Ascending aorta (tissue), 2 donors: ENCODE measurements around the gene OR2A25. TPM values are rescaled to one million over a fixed set of nuclear protein-coding genes. Genes with fewer than 3 reads are reported as not detected.

ENCODE experiments used
- DNase-seq, 2 donors: peaks; one replicate each; pipeline ENCODE4 v3.0.0-alpha.2; 2019; ENCODE audit warnings: low spot score in 2 of 2
- H3K27ac ChIP-seq, 2 donors: fragments of 200-600 bp; sonication (generic); one replicate each; pipeline ENCODE4 v1.5.1; 2016 to 2017; ENCODE audit warnings: mild to moderate bottlenecking in 1 of 2
- H3K27me3 ChIP-seq: fragments of 200-600 bp; sonication (generic); one replicate; pipeline ENCODE4 v1.5.1; 2017
- H3K36me3 ChIP-seq, 2 donors: fragments of 200-600 bp; sonication (generic); one replicate each; pipeline ENCODE4 v1.5.1; 2016
- H3K4me1 ChIP-seq, 2 donors: fragments of 200-600 bp; sonication (generic); one replicate each; pipeline ENCODE4 v1.5.1; 2016 to 2017; ENCODE audit warnings: mild to moderate bottlenecking in 1 of 2
- H3K4me3 ChIP-seq, 2 donors: fragments of 200-600 bp; sonication (generic); one replicate each; pipeline ENCODE4 v1.5.1; 2016 to 2017; ENCODE audit warnings: mild to moderate bottlenecking in 1 of 2
- H3K9me3 ChIP-seq, 2 donors: fragments of 200-600 bp; sonication (generic); one replicate each; pipeline ENCODE4 v1.5.1; 2016
- CTCF ChIP-seq, 3 experiments: fragments of 200-600 bp in 2 of 3; fragments of 450-650 bp in 1 of 3; sonication (generic) in 2 of 3; IDR thresholded peaks; one replicate each; pipeline ENCODE4 v1.5.1; 2016 to 2019; ENCODE audit warnings: antibody characterized with exemption in 3 of 3, mild to moderate bottlenecking in 1 of 3, moderate library complexity in 1 of 3
- intact Hi-C: fragments of 100-400 bp; cut with DNase I; formaldehyde crosslinking; loops from one replicate; pipeline ENCODE4 v1.15.1; 2023
- total RNA-seq: library from RNA; depleted of rRNA; stranded (reverse); fragments of >200 nt; gene quantifications from one replicate; pipeline ENCODE4 v1.1.0, GENCODE V29; 2016

The OR2A25 gene
- not detected for total RNA-seq

GRCh38 chr7:144069511-144069910 lies at the start of gene OR2A25:
TSS of gene OR2A25 (plus strand) at chr7:144069811. CDS start at chr7:144074220, 4,409 bp downstream.
- intact Hi-C loops = no loop called here
- no peak for TF ChIP-seq CTCF (IDR thresholded peaks at IDR 0.05)
- H3K27ac ChIP-seq = no peak within 1 kb of the TSS

GRCh38 chr7:144020340-144020739 lies 49.3 kb upstream of the OR2A25 start:
- H3K4me1 ChIP-seq = no peaks in the 10 kb centered on the region
- no peak for DNase-seq
- no peaks in the 10 kb centered on the region for H3K9me3 ChIP-seq
- intact Hi-C loops = no loop called here
- H3K27me3 ChIP-seq = no peaks in the 10 kb centered on the region
- no peak for TF ChIP-seq CTCF (IDR thresholded peaks at IDR 0.05)
- no peak overlapping the region for H3K4me3 ChIP-seq
- no peak overlapping the region for H3K27ac ChIP-seq
- H3K36me3 ChIP-seq = no peaks in the 10 kb centered on the region

More at GRCh38 chr7:144069511-144069910, at the start of gene OR2A25:
- H3K4me3 ChIP-seq = no peak within 1 kb of the TSS
- H3K36me3 ChIP-seq = no peaks in the 10 kb centered on the region
- DNase-seq = no peak
- no peaks in the 10 kb centered on the region for H3K9me3 ChIP-seq
- no peaks in the 10 kb centered on the region for H3K27me3 ChIP-seq
- no peaks in the 10 kb centered on the region for H3K4me1 ChIP-seq

GRCh38 chr7:144022169-144022568 lies 47.4 kb upstream of the OR2A25 start:
- Histone ChIP-seq H3K27me3 (no peaks in the 10 kb centered on the region), H3K4me1 (no peaks in the 10 kb centered on the region), H3K9me3 (no peaks in the 10 kb centered on the region), H3K36me3 (no peaks in the 10 kb centered on the region), H3K4me3 (no peak overlapping the region), H3K27ac (no peak overlapping the region)
- DNase-seq = no peak
- no peak for TF ChIP-seq CTCF (IDR thresholded peaks at IDR 0.05)
- intact Hi-C loops = no loop called here

- DNase-seq = no peak
- intact Hi-C loops = no loop called here
- no peaks in the 10 kb centered on the region for H3K36me3 ChIP-seq
- no peaks in the 10 kb centered on the region for H3K27me3 ChIP-seq
- no peak overlapping the region for H3K4me3 ChIP-seq
- H3K9me3 ChIP-seq = no peaks in the 10 kb centered on the region
- no peaks in the 10 kb centered on the region for H3K4me1 ChIP-seq
- H3K27ac ChIP-seq = no peak overlapping the region
- TF ChIP-seq CTCF (IDR thresholded peaks at IDR 0.05) = no peak
Measured at GRCh38 chr7:144023171-144023827, 46.3 kb upstream of the OR2A25 start.

- intact Hi-C loops = no loop called here
- no peaks in the 10 kb centered on the region for H3K4me1 ChIP-seq
- H3K9me3 ChIP-seq = no peaks in the 10 kb centered on the region
- no peak overlapping the region for H3K27ac ChIP-seq
- H3K4me3 ChIP-seq = no peak overlapping the region
- H3K36me3 ChIP-seq = no peaks in the 10 kb centered on the region
- no peaks in the 10 kb centered on the region for H3K27me3 ChIP-seq
- no peak for TF ChIP-seq CTCF (IDR thresholded peaks at IDR 0.05)
- no peak for DNase-seq
Measured at GRCh38 chr7:144024213-144024612, 45.4 kb upstream of the OR2A25 start.
